ENCODE results near the gene SETBP1. TPM values are rescaled to one million over a fixed set of nuclear protein-coding genes. Genes with fewer than 3 reads are reported as not detected.

Gene SETBP1
- total and polyA plus RNA-seq, 2 of the 8 experiments (the other 6 are each of a cell fraction or from before 2014, with no cell fraction given): 2.0 to 6.5 TPM

DNA sequence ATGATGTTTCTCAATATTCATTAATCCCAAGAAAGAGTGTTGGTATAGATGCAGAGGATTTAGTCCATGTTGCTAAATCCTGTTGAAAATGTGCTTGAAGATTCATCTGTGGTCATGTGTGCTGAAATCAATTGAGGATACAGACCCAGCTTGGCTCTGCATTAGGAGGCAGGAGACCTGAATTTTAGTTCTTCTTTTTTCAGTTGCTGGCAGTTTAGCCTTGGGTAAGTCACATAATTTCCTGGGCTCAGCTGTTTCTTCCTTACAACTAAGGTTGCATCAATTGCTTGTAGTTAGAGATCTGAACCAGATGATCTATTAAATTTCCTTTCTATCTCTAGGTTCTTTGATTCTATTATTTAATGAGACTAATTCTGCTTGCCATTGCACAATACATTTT, 54.4 kb downstream of the SETBP1 start:
- no peak overlapping the region for H3K27ac ChIP-seq (ENCODE audit: low read depth, low read length)
- no peak overlapping the region for H3K14ac ChIP-seq (ENCODE audit: insufficient read length)
- no peak overlapping the region for H3K4me2 ChIP-seq (ENCODE audit: insufficient read depth in 1 of 2, low read depth in 2 of 2, low read length in 2 of 2)
- DNase-seq (ENCODE audit: low read depth in 1 of 2, low spot score in 2 of 2): no peak
- no peak overlapping the region for H2AFZ ChIP-seq (ENCODE audit: low read length)
- no peak overlapping the region for H2AK5ac ChIP-seq (ENCODE audit: low read depth, low read length)
- H3K79me1 ChIP-seq (ENCODE audit: low read depth, low read length): no peaks in the 10 kb centered on the region
- H2BK12ac ChIP-seq (ENCODE audit: low read depth, low read length): no peak overlapping the region
- no peak overlapping the region for H4K8ac ChIP-seq (ENCODE audit: extremely low read depth, insufficient read depth, low read length)
- no peaks in the 10 kb centered on the region for H3K9me3 ChIP-seq (ENCODE audit: insufficient read depth in 2 of 2, low read depth in 1 of 2, low read length in 1 of 2)
- TF ChIP-seq SP1 (IDR thresholded peaks at IDR 0.05; ENCODE audit: low read depth, low read length) (no peak), GABPA (IDR thresholded peaks at IDR 0.05; ENCODE audit: borderline replicate concordance, insufficient read depth, low read length) (no peak), RAD21 (IDR thresholded peaks at IDR 0.05 in 1 of 2, conservative IDR thresholded peaks at IDR 0.05 in 1 of 2; ENCODE audit: low read depth in 2 of 2, low read length in 2 of 2) (no peak)
- TF ChIP-seq, protein P1, sequence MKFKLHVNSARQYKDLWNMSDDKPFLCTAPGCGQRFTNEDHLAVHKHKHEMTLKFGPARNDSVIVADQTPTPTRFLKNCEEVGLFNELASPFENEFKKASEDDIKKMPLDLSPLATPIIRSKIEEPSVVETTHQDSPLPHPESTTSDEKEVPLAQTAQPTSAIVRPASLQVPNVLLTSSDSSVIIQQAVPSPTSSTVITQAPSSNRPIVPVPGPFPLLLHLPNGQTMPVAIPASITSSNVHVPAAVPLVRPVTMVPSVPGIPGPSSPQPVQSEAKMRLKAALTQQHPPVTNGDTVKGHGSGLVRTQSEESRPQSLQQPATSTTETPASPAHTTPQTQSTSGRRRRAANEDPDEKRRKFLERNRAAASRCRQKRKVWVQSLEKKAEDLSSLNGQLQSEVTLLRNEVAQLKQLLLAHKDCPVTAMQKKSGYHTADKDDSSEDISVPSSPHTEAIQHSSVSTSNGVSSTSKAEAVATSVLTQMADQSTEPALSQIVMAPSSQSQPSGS (IDR thresholded peaks at IDR 0.05; ENCODE audit: low read length): no peak
- TF ChIP-seq, protein P2, sequence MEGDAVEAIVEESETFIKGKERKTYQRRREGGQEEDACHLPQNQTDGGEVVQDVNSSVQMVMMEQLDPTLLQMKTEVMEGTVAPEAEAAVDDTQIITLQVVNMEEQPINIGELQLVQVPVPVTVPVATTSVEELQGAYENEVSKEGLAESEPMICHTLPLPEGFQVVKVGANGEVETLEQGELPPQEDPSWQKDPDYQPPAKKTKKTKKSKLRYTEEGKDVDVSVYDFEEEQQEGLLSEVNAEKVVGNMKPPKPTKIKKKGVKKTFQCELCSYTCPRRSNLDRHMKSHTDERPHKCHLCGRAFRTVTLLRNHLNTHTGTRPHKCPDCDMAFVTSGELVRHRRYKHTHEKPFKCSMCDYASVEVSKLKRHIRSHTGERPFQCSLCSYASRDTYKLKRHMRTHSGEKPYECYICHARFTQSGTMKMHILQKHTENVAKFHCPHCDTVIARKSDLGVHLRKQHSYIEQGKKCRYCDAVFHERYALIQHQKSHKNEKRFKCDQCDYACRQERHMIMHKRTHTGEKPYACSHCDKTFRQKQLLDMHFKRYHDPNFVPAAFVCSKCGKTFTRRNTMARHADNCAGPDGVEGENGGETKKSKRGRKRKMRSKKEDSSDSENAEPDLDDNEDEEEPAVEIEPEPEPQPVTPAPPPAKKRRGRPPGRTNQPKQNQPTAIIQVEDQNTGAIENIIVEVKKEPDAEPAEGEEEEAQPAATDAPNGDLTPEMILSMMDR (IDR thresholded peaks at IDR 0.05; ENCODE audit: control extremely low read depth in 1 of 3, insufficient read depth in 1 of 3, low read depth in 1 of 3, low read length in 3 of 3): no peak
- H3K56ac ChIP-seq (replicated peaks; ENCODE audit: insufficient read length, low read depth, low read length): no peak overlapping the region
- H3K27me3 ChIP-seq (replicated peaks in 1 of 4; ENCODE audit: control insufficient read depth in 3 of 4, extremely low read depth in 1 of 4, insufficient read depth in 3 of 4, low read length in 3 of 4): no peaks in the 10 kb centered on the region
- POLR2A ChIA-PET (ENCODE audit: partially characterized antibody): no interaction called here
- no peak for FAIRE-seq
- no peaks in the 10 kb centered on the region; a peak in 1 of 8 replicates for H3K36me3 ChIP-seq (ENCODE audit: control insufficient read depth in 2 of 4, insufficient read depth in 4 of 4, low read length in 3 of 4)
- H2BK20ac ChIP-seq (ENCODE audit: low read length): no peak overlapping the region
- no peak overlapping the region for H2BK15ac ChIP-seq (ENCODE audit: low read length)
- no peak overlapping the region for H3K4ac ChIP-seq (replicated peaks; ENCODE audit: insufficient read length, low read depth, low read length)
- no peak overlapping the region for H2BK5ac ChIP-seq (ENCODE audit: low read depth, low read length)
- no peak overlapping the region for H3K4me3 ChIP-seq (ENCODE audit: extremely low read depth in 1 of 4, insufficient read depth in 2 of 4, low read depth in 3 of 4, low read length in 4 of 4)
- no peak overlapping the region for H4K91ac ChIP-seq (replicated peaks; ENCODE audit: insufficient read length, low read length)
- peaks cover 0 to 10% (median 0%) of the 10 kb centered on the region in 4 experiments; a peak in 1 of 7 replicates for H3K4me1 ChIP-seq (replicated peaks in 1 of 4; ENCODE audit: control insufficient read depth in 3 of 4, insufficient read depth in 4 of 4, low read length in 3 of 4)
- H4K20me1 ChIP-seq (replicated peaks in 1 of 2; ENCODE audit: control insufficient read depth in 1 of 2, insufficient read depth in 2 of 2, low read length in 2 of 2): no peaks in the 10 kb centered on the region
- H3K23ac ChIP-seq (ENCODE audit: insufficient read length): no peak overlapping the region
- no peak overlapping the region for H3K9ac ChIP-seq (replicated peaks in 1 of 4; ENCODE audit: extremely low read depth in 1 of 4, low read depth in 3 of 4, low read length in 3 of 4)
- CTCF ChIA-PET (ENCODE audit: partially characterized antibody): no interaction called here
- no peak overlapping the region for H3K18ac ChIP-seq (ENCODE audit: extremely low read depth, low read length)
- no peaks in the 10 kb centered on the region for H3K79me2 ChIP-seq (ENCODE audit: control insufficient read depth in 1 of 2, insufficient read depth in 2 of 2, low read length in 2 of 2)
- H2BK120ac ChIP-seq (replicated peaks; ENCODE audit: low read depth, low read length): no peak overlapping the region
- H4K5ac ChIP-seq (ENCODE audit: insufficient read length, low read depth, low read length): no peak overlapping the region
- no peaks in the 10 kb centered on the region for H3K23me2 ChIP-seq (ENCODE audit: low read depth, low read length)

All from H1 (cell line).